GM12878 (cell line): ENCODE results near the gene GSS. TPM values are rescaled to one million over a fixed set of nuclear protein-coding genes. Genes with fewer than 3 reads are reported as not detected.

ENCODE experiments used
- ATAC-seq: fragments of 200-7000 bp; cut with Tn5 transposase; 3 replicates; pipeline ENCODE4 v1.9.1; 2020; ENCODE audit warnings: mild to moderate bottlenecking, moderate library complexity
- BruUV-seq: library from RNA; stranded (reverse); fragments of 400-500 nt; replicated peaks from 2 replicates; lab custom pipeline; 2021; lab: Mats Ljungman, UMichigan
- CTCF ChIA-PET: fragments of 300-600 bp; sonication (Branson Sonifier 250); formaldehyde crosslinking; extraction: SDS; loops from one replicate; lab custom pipeline; 2021; ENCODE audit warnings: inconsistent platforms; lab: Yijun Ruan, JAX
- POLR2A ChIA-PET: fragments of 350-600 bp; formaldehyde crosslinking; extraction: SDS; loops from one replicate; lab custom pipeline; 2021; ENCODE audit warnings: inconsistent platforms; lab: Charles Lee
- RAD21 ChIA-PET: fragments of 300-600 bp; sonication (Branson Sonifier 250); formaldehyde crosslinking; loops from one replicate; lab custom pipeline; 2023; ENCODE audit warnings: antibody characterized with exemption; ENCODE audit not compliant: unreplicated experiment; lab: Charles Lee
- SMC1A ChIA-PET: fragments of 300-600 bp; sonication (Branson Sonifier 250); formaldehyde crosslinking; loops from one replicate; lab custom pipeline; 2023; ENCODE audit not compliant: unreplicated experiment, uncharacterized antibody; lab: Charles Lee
- DNase-seq: peaks from one replicate; pipeline ENCODE4 v3.0.0-alpha.2; 2011; ENCODE audit warnings: low read depth, low spot score
- FAIRE-seq: peaks from 3 replicates; lab custom pipeline; 2011; peaks lifted over from hg19 to GRCh38; lab: Jason Lieb, UNC
- H2AFZ ChIP-seq: 2 replicates; pipeline ENCODE4 v1.6.0; 2011; ENCODE audit warnings: low read depth, low read length, control low read depth; ENCODE audit not compliant: control insufficient read depth
- H3K27ac ChIP-seq: 2 replicates; pipeline ENCODE4 v1.5.1; 2011; ENCODE audit warnings: control low read depth; ENCODE audit not compliant: control insufficient read depth, insufficient read depth
- H3K27me3 ChIP-seq, 2 experiments: replicated peaks in 1 of 2; 2 replicates each; pipeline versions ENCODE4 v1.6.0 to v1.6.1; 2011; ENCODE audit warnings: low read length in 1 of 2; ENCODE audit not compliant: control insufficient read depth in 2 of 2, insufficient read depth in 2 of 2
- H3K36me3 ChIP-seq, 2 experiments: 2 replicates each; pipeline ENCODE4 v1.5.1; 2011; ENCODE audit warnings: low read length in 1 of 2; ENCODE audit not compliant: control insufficient read depth in 2 of 2, insufficient read depth in 2 of 2
- H3K4me1 ChIP-seq: 2 replicates; pipeline ENCODE4 v1.6.1; 2011; ENCODE audit warnings: mild to moderate bottlenecking, low read length, moderate library complexity, mixed read lengths; ENCODE audit not compliant: control insufficient read depth, insufficient read depth
- H3K4me2 ChIP-seq: 2 replicates; pipeline ENCODE4 v1.6.0; 2011; ENCODE audit warnings: control low read depth; ENCODE audit not compliant: control insufficient read depth, insufficient read depth
- H3K4me3 ChIP-seq: fragments of 200-600 bp; sonication (generic); 2 replicates; pipeline ENCODE4 v1.5.1; 2016
- H3K79me2 ChIP-seq: 2 replicates; pipeline ENCODE4 v1.6.0; 2011; ENCODE audit warnings: low read length; ENCODE audit not compliant: control insufficient read depth, insufficient read depth
- H3K9ac ChIP-seq: 2 replicates; pipeline ENCODE4 v1.8.0; 2011; ENCODE audit warnings: low read length, control low read depth, mixed read lengths; ENCODE audit not compliant: control insufficient read depth, insufficient read depth
- H3K9me3 ChIP-seq: replicated peaks from 3 replicates; pipeline ENCODE4 v1.5.1; 2011; ENCODE audit warnings: mild to moderate bottlenecking, low read length; ENCODE audit not compliant: control insufficient read depth, insufficient read depth
- H4K20me1 ChIP-seq: 2 replicates; pipeline ENCODE4 v1.6.0; 2011; ENCODE audit not compliant: control insufficient read depth, insufficient read depth
- BMI1 ChIP-seq: fragments of 450-650 bp; IDR thresholded peaks from 2 replicates; pipeline ENCODE4 v1.6.1; 2016; ENCODE audit warnings: mild to moderate bottlenecking, moderate library complexity, borderline replicate concordance
- CHD2 ChIP-seq: IDR thresholded peaks from 2 replicates; pipeline ENCODE4 v1.6.1; 2011; ENCODE audit warnings: low read depth, low read length, improper control_type of control experiment, borderline replicate concordance
- ETV6 ChIP-seq, 2 experiments: fragments of 450-650 bp in 1 of 2; IDR thresholded peaks in 1 of 2; conservative IDR thresholded peaks in 1 of 2; 2 replicates each; pipeline ENCODE4 v1.6.1; 2014; ENCODE audit warnings: antibody characterized with exemption in 1 of 2, borderline replicate concordance in 1 of 2, low read depth in 1 of 2, mild to moderate bottlenecking in 1 of 2, moderate library complexity in 1 of 2
- FOS ChIP-seq: IDR thresholded peaks from 3 replicates; pipeline ENCODE4 v1.6.1; 2011; ENCODE audit warnings: borderline replicate concordance; ENCODE audit not compliant: insufficient read length; ENCODE audit errors: extremely low read depth
- GATAD2B ChIP-seq: fragments of 450-650 bp; conservative IDR thresholded peaks from 2 replicates; pipeline ENCODE4 v1.6.1; 2017; ENCODE audit warnings: low read depth, mild to moderate bottlenecking, moderate library complexity
- MAX ChIP-seq: IDR thresholded peaks from 2 replicates; pipeline ENCODE4 v1.6.1; 2012; ENCODE audit warnings: low read depth, low read length, improper control_type of control experiment
- POLR2AphosphoS5 ChIP-seq: IDR thresholded peaks from 2 replicates; pipeline ENCODE4 v1.6.1; 2011; ENCODE audit warnings: mild to moderate bottlenecking, low read length, inconsistent platforms
- RB1 ChIP-seq: fragments of 450-650 bp; formaldehyde crosslinking; IDR thresholded peaks from 2 replicates; pipeline ENCODE4 v1.6.1; 2017; ENCODE audit warnings: mild to moderate bottlenecking, borderline replicate concordance
- SKIL ChIP-seq: fragments of 450-650 bp; IDR thresholded peaks from 2 replicates; pipeline ENCODE4 v1.6.1; 2017; ENCODE audit warnings: mild to moderate bottlenecking, low read depth, inconsistent platforms; ENCODE audit not compliant: poor library complexity, severe bottlenecking
- SUZ12 ChIP-seq: fragments of 200-600 bp; sonication (generic); IDR thresholded peaks from one replicate; pipeline ENCODE4 v1.6.1; 2018; ENCODE audit warnings: antibody characterized with exemption, mild to moderate bottlenecking; ENCODE audit not compliant: unreplicated experiment
- TARDBP ChIP-seq: IDR thresholded peaks from 2 replicates; pipeline ENCODE4 v1.6.1; 2016; ENCODE audit warnings: borderline replicate concordance
- ZNF274 ChIP-seq: IDR thresholded peaks from one replicate; pipeline ENCODE4 v1.8.0; 2011; ENCODE audit not compliant: insufficient read length, insufficient read depth
- ZZZ3 ChIP-seq: IDR thresholded peaks from 2 replicates; pipeline ENCODE4 v1.6.1; 2011; ENCODE audit warnings: low read depth; ENCODE audit not compliant: control insufficient read depth, insufficient read length
- WGBS: methylation state at CpG from one replicate; pipeline ENCODE4 v1.1.6; 2016; ENCODE audit warnings: low lambda C conversion rate; ENCODE audit not compliant: insufficient replicate concordance, insufficient coverage; ENCODE audit errors: missing lambda C conversion rate; 5-methylcytosine and 5-hydroxymethylcytosine counted together
- in situ Hi-C: fragments of 300-500 bp; cut with MboI; formaldehyde crosslinking; loops from 9 replicates; pipeline ENCODE4 v1.14.3; 2018; ENCODE audit warnings: mixed read lengths
- intact Hi-C: fragments of 100-400 bp; cut with micrococcal nuclease; formaldehyde crosslinking; loops from one replicate; pipeline ENCODE4 v1.14.2; 2022; ENCODE audit not compliant: unreplicated experiment
- polyA plus RNA-seq, 11 experiments: library from polyadenylated mRNA; depleted of rRNA in 4 of 11; unstranded in 6 of 11; stranded (reverse) in 5 of 11; fragments of >200 nt; fragmentation: Nextera tagmentation in 4 of 11; fragmentation: Illumina TruSeq in 1 of 11; extraction: Ambion mirVana in 4 of 11; extraction: Trizol in 1 of 11; gene quantifications; 1 replicate in 1 of 11; 2 replicates in 10 of 11; pipeline versions ENCODE4 v1.2.1 to v1.2.3, GENCODE V29; 2011 to 2016; ENCODE audit warnings: inconsistent platforms in 2 of 11, missing spikeins in 2 of 11, low read depth in 1 of 11
- total RNA-seq, 4 experiments: library from RNA; depleted of rRNA in 3 of 4; stranded (reverse); fragments of >200 nt in 3 of 4; fragmentation: Illumina TruSeq in 1 of 4; extraction: Trizol in 1 of 4; gene quantifications; 2 replicates each; pipeline versions ENCODE4 v1.2.1 to v1.2.3, GENCODE V29; 2013 to 2021
- TF ChIP-seq, protein P1 (sequence below): IDR thresholded peaks from 2 replicates; pipeline ENCODE4 v1.6.1; 2011; ENCODE audit warnings: low read depth, low read length, improper control_type of control experiment, borderline replicate concordance
- TF ChIP-seq, protein P2 (sequence below): IDR thresholded peaks from 2 replicates; pipeline ENCODE4 v1.6.1; 2012; ENCODE audit warnings: low read depth, low read length, improper control_type of control experiment
- TF ChIP-seq, protein P3 (sequence below): fragments of 450-650 bp; IDR thresholded peaks from 2 replicates; pipeline ENCODE4 v1.6.1; 2016; ENCODE audit warnings: mild to moderate bottlenecking, moderate library complexity, borderline replicate concordance

GSS gene
- total and polyA plus RNA-seq, 10 of the 15 experiments (the other 5 are each of a cell fraction or from before 2014, with no cell fraction given): 12.7 to 120 (median 67.4) TPM

DNA sequence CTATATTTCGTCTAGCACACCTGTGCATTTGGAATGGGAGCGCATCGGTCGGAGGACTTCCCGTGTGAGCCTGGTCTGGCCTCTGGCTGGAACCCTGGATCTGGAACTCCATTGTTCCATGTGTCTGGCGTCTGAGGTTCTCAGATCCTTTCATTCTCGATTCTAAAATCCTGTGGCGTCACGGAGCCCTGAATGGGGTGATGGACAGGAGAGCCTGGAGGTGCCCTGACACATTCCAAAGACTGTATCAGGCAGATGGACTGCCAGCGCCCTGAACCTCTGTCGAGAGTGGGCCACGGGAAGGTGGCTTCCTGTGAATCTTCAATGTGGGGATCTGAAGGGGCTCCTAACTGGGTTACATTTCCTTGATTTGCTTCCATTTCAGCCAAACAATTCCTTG lies 20.7 kb upstream of the GSS start:
- no TSS peak for BruUV-seq
- no peak for TF ChIP-seq ETV6 (conservative IDR thresholded peaks at IDR 0.05 in 1 of 2, IDR thresholded peaks at IDR 0.05 in 1 of 2; ENCODE audit: borderline replicate concordance in 1 of 2, low read depth in 1 of 2)
- no peak for TF ChIP-seq GATAD2B
- TF ChIP-seq, protein P1, sequence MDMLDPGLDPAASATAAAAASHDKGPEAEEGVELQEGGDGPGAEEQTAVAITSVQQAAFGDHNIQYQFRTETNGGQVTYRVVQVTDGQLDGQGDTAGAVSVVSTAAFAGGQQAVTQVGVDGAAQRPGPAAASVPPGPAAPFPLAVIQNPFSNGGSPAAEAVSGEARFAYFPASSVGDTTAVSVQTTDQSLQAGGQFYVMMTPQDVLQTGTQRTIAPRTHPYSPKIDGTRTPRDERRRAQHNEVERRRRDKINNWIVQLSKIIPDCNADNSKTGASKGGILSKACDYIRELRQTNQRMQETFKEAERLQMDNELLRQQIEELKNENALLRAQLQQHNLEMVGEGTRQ: no peak
- TF ChIP-seq MAX: no peak
- no peak for TF ChIP-seq POLR2AphosphoS5
- TF ChIP-seq RB1: no peak
- no peak for TF ChIP-seq SKIL
- TF ChIP-seq TARDBP: no peak
- no peak for TF ChIP-seq SUZ12
- no peak for TF ChIP-seq FOS
- TF ChIP-seq CHD2: no peak
- TF ChIP-seq, protein P2, sequence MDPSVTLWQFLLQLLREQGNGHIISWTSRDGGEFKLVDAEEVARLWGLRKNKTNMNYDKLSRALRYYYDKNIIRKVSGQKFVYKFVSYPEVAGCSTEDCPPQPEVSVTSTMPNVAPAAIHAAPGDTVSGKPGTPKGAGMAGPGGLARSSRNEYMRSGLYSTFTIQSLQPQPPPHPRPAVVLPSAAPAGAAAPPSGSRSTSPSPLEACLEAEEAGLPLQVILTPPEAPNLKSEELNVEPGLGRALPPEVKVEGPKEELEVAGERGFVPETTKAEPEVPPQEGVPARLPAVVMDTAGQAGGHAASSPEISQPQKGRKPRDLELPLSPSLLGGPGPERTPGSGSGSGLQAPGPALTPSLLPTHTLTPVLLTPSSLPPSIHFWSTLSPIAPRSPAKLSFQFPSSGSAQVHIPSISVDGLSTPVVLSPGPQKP: no peak
- TF ChIP-seq, protein P3, sequence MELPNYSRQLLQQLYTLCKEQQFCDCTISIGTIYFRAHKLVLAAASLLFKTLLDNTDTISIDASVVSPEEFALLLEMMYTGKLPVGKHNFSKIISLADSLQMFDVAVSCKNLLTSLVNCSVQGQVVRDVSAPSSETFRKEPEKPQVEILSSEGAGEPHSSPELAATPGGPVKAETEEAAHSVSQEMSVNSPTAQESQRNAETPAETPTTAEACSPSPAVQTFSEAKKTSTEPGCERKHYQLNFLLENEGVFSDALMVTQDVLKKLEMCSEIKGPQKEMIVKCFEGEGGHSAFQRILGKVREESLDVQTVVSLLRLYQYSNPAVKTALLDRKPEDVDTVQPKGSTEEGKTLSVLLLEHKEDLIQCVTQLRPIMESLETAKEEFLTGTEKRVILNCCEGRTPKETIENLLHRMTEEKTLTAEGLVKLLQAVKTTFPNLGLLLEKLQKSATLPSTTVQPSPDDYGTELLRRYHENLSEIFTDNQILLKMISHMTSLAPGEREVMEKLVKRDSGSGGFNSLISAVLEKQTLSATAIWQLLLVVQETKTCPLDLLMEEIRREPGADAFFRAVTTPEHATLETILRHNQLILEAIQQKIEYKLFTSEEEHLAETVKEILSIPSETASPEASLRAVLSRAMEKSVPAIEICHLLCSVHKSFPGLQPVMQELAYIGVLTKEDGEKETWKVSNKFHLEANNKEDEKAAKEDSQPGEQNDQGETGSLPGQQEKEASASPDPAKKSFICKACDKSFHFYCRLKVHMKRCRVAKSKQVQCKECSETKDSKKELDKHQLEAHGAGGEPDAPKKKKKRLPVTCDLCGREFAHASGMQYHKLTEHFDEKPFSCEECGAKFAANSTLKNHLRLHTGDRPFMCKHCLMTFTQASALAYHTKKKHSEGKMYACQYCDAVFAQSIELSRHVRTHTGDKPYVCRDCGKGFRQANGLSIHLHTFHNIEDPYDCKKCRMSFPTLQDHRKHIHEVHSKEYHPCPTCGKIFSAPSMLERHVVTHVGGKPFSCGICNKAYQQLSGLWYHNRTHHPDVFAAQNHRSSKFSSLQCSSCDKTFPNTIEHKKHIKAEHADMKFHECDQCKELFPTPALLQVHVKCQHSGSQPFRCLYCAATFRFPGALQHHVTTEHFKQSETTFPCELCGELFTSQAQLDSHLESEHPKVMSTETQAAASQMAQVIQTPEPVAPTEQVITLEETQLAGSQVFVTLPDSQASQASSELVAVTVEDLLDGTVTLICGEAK: no peak
- no peak for TF ChIP-seq BMI1
- TF ChIP-seq ZZZ3: no peak
- TF ChIP-seq ZNF274: no peak

More for the DNA sequence above, 20.7 kb upstream of the GSS start:
- Histone ChIP-seq H3K9ac (no peak overlapping the region), H3K27ac (no peak overlapping the region), H3K4me2 (no peak overlapping the region), H4K20me1 (no peaks in the 10 kb centered on the region), H2AFZ (no peak overlapping the region), H3K79me2 (no peaks in the 10 kb centered on the region), H3K36me3 (no peaks in the 10 kb centered on the region), H3K9me3 (no peaks in the 10 kb centered on the region), H3K4me3 (no peak overlapping the region), H3K4me1 (no peaks in the 10 kb centered on the region), H3K27me3 (no peaks in the 10 kb centered on the region)
- intact Hi-C loops: no loop called here
- ChIA-PET SMC1A (no interaction called here), RAD21 (no interaction called here), CTCF (no interaction called here), POLR2A (no interaction called here)
- ATAC-seq (no peak), DNase-seq (no peak), FAIRE-seq (no peak)
- 77% methylated on average over 12 of the region's 12 CpGs for WGBS
- in situ Hi-C loops: no loop called here
